ENCODE results near the gene FAH. TPM values are rescaled to one million over a fixed set of nuclear protein-coding genes. Genes with fewer than 3 reads are reported as not detected.

FAH gene
- total RNA-seq, 4 donors from 2014 or later: 11.1 to 15.0 (median 14.0) TPM

DNA sequence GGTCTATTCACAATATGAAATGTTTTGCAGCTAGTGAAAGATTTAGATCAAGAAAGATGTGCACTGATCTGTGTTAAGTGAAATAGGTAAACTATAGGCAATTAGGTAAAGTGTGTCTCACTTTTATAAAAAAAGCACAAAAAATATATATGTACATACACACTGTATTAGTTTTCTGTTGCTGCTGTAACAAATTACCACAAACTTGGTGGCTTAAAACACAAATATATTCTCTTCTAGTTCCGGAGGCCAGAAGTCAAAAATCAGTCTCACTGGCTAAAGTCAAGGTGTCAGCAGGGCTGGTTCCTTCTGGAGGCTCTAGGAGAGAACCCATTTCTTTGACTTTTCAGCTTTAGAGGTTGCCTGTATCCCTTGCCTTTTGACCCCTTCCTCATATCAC is 11.1 kb downstream of the FAH start:
- WGBS: 100% methylated on average over 1 of the region's 1 CpG
- H3K4me1 ChIP-seq: peaks cover 0 to 17% (median 12%) of the 10 kb centered on the region in 4 donors
- DNase-seq (ENCODE audit: extremely low spot score): no peak
- H3K36me3 ChIP-seq: peaks cover 0 to 71% (median 38%) of the 10 kb centered on the region in 4 donors
- TF ChIP-seq, protein P1, sequence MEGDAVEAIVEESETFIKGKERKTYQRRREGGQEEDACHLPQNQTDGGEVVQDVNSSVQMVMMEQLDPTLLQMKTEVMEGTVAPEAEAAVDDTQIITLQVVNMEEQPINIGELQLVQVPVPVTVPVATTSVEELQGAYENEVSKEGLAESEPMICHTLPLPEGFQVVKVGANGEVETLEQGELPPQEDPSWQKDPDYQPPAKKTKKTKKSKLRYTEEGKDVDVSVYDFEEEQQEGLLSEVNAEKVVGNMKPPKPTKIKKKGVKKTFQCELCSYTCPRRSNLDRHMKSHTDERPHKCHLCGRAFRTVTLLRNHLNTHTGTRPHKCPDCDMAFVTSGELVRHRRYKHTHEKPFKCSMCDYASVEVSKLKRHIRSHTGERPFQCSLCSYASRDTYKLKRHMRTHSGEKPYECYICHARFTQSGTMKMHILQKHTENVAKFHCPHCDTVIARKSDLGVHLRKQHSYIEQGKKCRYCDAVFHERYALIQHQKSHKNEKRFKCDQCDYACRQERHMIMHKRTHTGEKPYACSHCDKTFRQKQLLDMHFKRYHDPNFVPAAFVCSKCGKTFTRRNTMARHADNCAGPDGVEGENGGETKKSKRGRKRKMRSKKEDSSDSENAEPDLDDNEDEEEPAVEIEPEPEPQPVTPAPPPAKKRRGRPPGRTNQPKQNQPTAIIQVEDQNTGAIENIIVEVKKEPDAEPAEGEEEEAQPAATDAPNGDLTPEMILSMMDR (IDR thresholded peaks at IDR 0.05): no peak
- TF ChIP-seq EP300 (IDR thresholded peaks at IDR 0.05) (no peak), POLR2AphosphoS5 (IDR thresholded peaks at IDR 0.05) (no peak), POLR2A (IDR thresholded peaks at IDR 0.05; ENCODE audit: low read depth) (no peak)
- no peak overlapping the region for H3K27ac ChIP-seq (replicated peaks in 1 of 4)
- H3K9me3 ChIP-seq: no peaks in the 10 kb centered on the region
- intact Hi-C loops (cut with DNase I): no loop called here
- no peaks in the 10 kb centered on the region for H3K27me3 ChIP-seq
- no peak overlapping the region for H3K4me3 ChIP-seq

DNA sequence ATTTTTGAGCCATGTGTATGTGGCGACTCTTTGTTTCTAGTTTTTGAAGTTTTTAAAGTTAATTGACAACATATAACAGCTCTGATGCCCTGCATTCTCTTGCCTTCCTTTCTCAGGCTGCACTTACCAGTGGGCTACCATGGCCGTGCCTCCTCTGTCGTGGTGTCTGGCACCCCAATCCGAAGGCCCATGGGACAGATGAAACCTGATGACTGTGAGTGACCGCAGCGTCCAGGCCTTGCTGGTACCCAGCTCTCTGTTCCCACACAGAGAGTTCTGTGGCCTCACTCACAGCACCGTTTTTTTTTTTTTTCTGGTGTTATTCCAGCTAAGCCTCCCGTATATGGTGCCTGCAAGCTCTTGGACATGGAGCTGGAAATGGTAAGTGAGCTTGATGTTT is 15.1 kb downstream of the FAH start:
- H3K36me3 ChIP-seq: peaks cover 4 to 56% (median 15%) of the 10 kb centered on the region in 4 donors
- intact Hi-C loops (cut with DNase I): no loop called here
- TF ChIP-seq EP300 (IDR thresholded peaks at IDR 0.05) (no peak), POLR2AphosphoS5 (IDR thresholded peaks at IDR 0.05) (no peak), POLR2A (IDR thresholded peaks at IDR 0.05; ENCODE audit: low read depth) (no peak)
- TF ChIP-seq, protein P1 (IDR thresholded peaks at IDR 0.05): no peak
- no peaks in the 10 kb centered on the region for H3K27me3 ChIP-seq
- H3K27ac ChIP-seq (replicated peaks in 1 of 4): no peak overlapping the region
- H3K4me3 ChIP-seq: no peak overlapping the region
- 87% methylated on average over 8 of the region's 8 CpGs for WGBS
- no peak for DNase-seq (ENCODE audit: extremely low spot score)
- no peaks in the 10 kb centered on the region for H3K4me1 ChIP-seq
- H3K9me3 ChIP-seq: no peaks in the 10 kb centered on the region

DNA sequence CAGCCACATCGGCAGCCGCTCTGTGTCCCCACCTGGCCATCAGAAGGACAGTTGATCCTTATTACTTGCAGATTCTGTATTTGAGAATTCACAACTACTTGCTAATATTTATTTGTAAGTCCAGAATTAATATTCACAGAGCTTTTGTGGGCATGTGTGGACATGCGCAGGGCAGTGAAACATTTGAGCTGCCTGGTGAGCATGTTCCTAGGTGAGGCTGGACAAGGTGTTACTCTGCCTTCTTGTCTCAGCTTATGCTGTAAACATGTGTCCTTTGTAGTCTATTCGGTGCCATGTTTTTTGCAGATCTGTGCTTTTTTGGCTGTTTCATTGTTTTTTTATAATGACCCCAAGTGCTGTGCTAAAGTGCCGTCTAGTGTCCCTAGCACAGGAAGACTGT is 15.6 kb downstream of the FAH start:
- intact Hi-C loops (cut with DNase I): no loop called here
- H3K36me3 ChIP-seq: peaks cover 4 to 54% (median 10%) of the 10 kb centered on the region in 4 donors

DNA sequence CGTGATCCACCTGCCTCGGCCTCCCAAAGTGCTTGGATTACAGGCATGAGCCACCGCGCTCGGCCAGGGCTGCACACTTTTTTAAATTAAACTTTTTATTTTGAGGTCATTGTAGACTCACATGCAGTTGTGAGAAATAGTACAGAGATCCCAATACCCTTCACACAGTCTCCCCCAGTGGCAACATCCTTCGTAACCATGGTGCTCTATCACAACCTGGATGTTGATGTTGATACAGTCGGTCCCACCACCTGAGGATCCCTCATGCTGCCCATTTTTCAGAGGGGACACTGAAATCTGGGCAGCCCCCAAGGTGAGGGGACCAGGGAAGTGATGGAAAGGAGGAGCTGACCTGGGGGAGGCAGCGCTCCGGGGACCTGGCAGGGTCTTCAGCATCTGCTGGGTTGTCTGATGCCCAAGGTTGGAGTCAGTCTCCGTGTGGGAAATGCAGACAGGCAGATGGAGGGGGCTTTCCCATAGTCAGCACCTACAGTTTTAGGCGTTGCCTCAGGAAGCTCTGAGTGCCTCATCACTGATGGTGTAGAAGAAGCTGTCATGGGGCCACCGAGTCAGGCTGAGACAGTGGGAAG is 17.1 kb downstream of the FAH start:
- intact Hi-C loops (cut with DNase I): no loop called here
- Histone ChIP-seq H3K4me3 (no peak overlapping the region), H3K9me3 (no peaks in the 10 kb centered on the region), H3K36me3 (peaks cover 4 to 49% (median 12%) of the 10 kb centered on the region in 4 donors), H3K4me1 (peaks cover 5 to 15% (median 11%) of the 10 kb centered on the region in 4 donors), H3K27me3 (no peaks in the 10 kb centered on the region), H3K27ac (replicated peaks in 1 of 4) (no peak overlapping the region)
- TF ChIP-seq, protein P1 (IDR thresholded peaks at IDR 0.05): no peak
- TF ChIP-seq POLR2AphosphoS5 (IDR thresholded peaks at IDR 0.05): no peak
- TF ChIP-seq POLR2A (IDR thresholded peaks at IDR 0.05; ENCODE audit: low read depth): no peak
- no peak for TF ChIP-seq EP300 (IDR thresholded peaks at IDR 0.05)
- WGBS: 98% methylated on average over 11 of the region's 12 CpGs
- DNase-seq (ENCODE audit: extremely low spot score): no peak

More for the DNA sequence above, 15.6 kb downstream of the FAH start:
- H3K27ac ChIP-seq (replicated peaks in 1 of 4): no peak overlapping the region
- peaks cover 0 to 4% (median under 1%) of the 10 kb centered on the region in 4 donors for H3K4me1 ChIP-seq
- no peaks in the 10 kb centered on the region for H3K27me3 ChIP-seq
- no peak for DNase-seq (ENCODE audit: extremely low spot score)
- no peak overlapping the region for H3K4me3 ChIP-seq
- no peaks in the 10 kb centered on the region for H3K9me3 ChIP-seq
- TF ChIP-seq EP300 (IDR thresholded peaks at IDR 0.05) (no peak), POLR2A (IDR thresholded peaks at IDR 0.05; ENCODE audit: low read depth) (no peak), POLR2AphosphoS5 (IDR thresholded peaks at IDR 0.05) (no peak)
- TF ChIP-seq, protein P1 (IDR thresholded peaks at IDR 0.05): no peak
- WGBS: 76% methylated on average over 5 of the region's 5 CpGs

DNA sequence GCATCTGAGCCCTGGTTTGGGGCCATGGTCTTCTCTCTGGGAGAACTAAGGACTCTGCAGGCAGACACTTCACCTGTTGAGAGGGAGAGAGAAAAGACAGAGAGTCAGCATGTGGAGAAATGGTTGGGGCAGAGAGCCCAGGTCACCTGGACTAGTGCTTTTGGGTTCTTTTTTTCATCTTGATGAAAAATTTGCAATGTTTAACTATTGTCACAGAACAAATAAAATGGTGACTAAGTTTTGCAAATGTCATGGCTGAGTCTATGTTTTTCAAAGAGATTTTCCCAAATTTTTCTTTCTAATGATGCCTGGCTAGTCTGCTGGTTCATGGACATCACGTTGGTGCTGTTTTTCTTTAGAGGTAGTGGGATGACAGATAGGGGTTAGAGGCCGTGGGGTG is 17.8 kb downstream of the FAH start:
- H3K4me3 ChIP-seq: no peak overlapping the region
- H3K27ac ChIP-seq (replicated peaks in 1 of 4): no peak overlapping the region
- no peak for TF ChIP-seq EP300 (IDR thresholded peaks at IDR 0.05)
- no peak for TF ChIP-seq POLR2A (IDR thresholded peaks at IDR 0.05; ENCODE audit: low read depth)
- TF ChIP-seq, protein P1 (IDR thresholded peaks at IDR 0.05): no peak
- TF ChIP-seq POLR2AphosphoS5 (IDR thresholded peaks at IDR 0.05): no peak
- intact Hi-C loops (cut with DNase I): no loop called here
- WGBS: 88% methylated on average over 2 of the region's 2 CpGs
- no peaks in the 10 kb centered on the region for H3K9me3 ChIP-seq
- H3K27me3 ChIP-seq: no peaks in the 10 kb centered on the region
- no peak for DNase-seq (ENCODE audit: extremely low spot score)
- H3K4me1 ChIP-seq: peaks cover 5 to 17% (median 11%) of the 10 kb centered on the region in 4 donors
- peaks cover 4 to 52% (median 15%) of the 10 kb centered on the region in 4 donors for H3K36me3 ChIP-seq
